ENCODE measurements around the gene VPS36. TPM values are rescaled to one million over a fixed set of nuclear protein-coding genes. Genes with fewer than 3 reads are reported as not detected.

The VPS36 gene
- total RNA-seq, 4 donors from 2014 or later: 42.6 to 57.6 (median 48.8) TPM

DNA sequence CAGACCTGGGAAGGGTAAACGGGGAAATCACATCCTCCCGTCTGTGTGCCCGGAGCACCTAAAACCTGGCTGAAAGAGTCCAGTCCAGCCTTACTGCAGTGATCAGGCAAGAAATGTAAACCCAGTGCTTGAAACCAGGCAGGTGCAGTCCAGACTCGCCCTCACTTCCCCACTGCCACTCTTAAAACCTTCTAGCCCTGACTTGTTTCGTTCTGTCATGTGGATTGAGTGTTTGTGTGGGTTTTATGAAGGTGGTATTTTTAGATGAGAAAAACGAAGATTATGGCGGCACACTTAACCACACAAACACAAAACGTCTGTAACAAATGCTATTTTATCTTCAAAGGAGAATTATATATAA lies 4.0 kb upstream of the VPS36 start:
- Histone ChIP-seq H3K36me3 (peaks cover 0 to 15% (median 0%) of the 10 kb centered on the region in 3 donors), H3K27ac (peak overlapping the region; percentile 71 to 90 (median 90)), H3K4me1 (peaks cover 0 to 25% (median 3%) of the 10 kb centered on the region in 4 donors), H3K9me3 (no peaks in the 10 kb centered on the region), H3K4me3 (peak overlapping the region; percentile 52 to 81 (median 65)), H3K27me3 (no peaks in the 10 kb centered on the region)
- 12 to 16% methylated on average over 8 of the region's 8 CpGs for WGBS, 2 donors
- TF ChIP-seq POLR2A (IDR thresholded peaks at IDR 0.05): no peak
- TF ChIP-seq EP300 (IDR thresholded peaks at IDR 0.05): no peak
- TF ChIP-seq, protein P1, sequence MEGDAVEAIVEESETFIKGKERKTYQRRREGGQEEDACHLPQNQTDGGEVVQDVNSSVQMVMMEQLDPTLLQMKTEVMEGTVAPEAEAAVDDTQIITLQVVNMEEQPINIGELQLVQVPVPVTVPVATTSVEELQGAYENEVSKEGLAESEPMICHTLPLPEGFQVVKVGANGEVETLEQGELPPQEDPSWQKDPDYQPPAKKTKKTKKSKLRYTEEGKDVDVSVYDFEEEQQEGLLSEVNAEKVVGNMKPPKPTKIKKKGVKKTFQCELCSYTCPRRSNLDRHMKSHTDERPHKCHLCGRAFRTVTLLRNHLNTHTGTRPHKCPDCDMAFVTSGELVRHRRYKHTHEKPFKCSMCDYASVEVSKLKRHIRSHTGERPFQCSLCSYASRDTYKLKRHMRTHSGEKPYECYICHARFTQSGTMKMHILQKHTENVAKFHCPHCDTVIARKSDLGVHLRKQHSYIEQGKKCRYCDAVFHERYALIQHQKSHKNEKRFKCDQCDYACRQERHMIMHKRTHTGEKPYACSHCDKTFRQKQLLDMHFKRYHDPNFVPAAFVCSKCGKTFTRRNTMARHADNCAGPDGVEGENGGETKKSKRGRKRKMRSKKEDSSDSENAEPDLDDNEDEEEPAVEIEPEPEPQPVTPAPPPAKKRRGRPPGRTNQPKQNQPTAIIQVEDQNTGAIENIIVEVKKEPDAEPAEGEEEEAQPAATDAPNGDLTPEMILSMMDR (IDR thresholded peaks at IDR 0.05): no peak
- DNase-seq (ENCODE audit: low spot score in 2 of 2): no peak

DNA sequence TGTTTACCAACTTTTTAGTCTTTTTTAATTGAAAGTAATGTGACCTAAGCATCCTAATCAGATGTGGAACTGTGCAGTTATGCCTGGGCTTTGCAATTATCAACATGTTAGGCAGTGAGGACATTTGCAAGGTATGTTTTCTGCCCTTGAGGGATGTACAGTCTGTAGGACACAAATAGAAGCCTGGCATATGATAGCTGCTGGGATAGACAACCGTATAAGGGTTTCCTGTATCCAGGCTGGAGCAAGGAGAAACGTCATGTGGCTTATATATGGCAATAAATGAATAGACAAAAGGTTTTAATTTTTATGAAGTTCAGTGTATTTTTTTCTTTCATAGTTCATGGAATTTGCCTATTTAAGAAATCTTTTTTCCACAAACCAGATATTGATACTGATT lies 2.0 kb upstream of the VPS36 start:
- Histone ChIP-seq H3K9me3 (no peaks in the 10 kb centered on the region), H3K36me3 (peaks cover 0 to 4% (median 0%) of the 10 kb centered on the region in 3 donors), H3K27ac (no peak overlapping the region), H3K4me3 (no peak overlapping the region), H3K27me3 (no peaks in the 10 kb centered on the region), H3K4me1 (peaks cover 0 to 45% (median 16%) of the 10 kb centered on the region in 4 donors)
- TF ChIP-seq EP300 (IDR thresholded peaks at IDR 0.05) (no peak), POLR2A (IDR thresholded peaks at IDR 0.05) (no peak)
- TF ChIP-seq, protein P1 (IDR thresholded peaks at IDR 0.05): no peak
- 61 to 74% methylated on average over 2 of the region's 2 CpGs for WGBS, 2 donors
- DNase-seq (ENCODE audit: low spot score in 2 of 2): no peak

DNA sequence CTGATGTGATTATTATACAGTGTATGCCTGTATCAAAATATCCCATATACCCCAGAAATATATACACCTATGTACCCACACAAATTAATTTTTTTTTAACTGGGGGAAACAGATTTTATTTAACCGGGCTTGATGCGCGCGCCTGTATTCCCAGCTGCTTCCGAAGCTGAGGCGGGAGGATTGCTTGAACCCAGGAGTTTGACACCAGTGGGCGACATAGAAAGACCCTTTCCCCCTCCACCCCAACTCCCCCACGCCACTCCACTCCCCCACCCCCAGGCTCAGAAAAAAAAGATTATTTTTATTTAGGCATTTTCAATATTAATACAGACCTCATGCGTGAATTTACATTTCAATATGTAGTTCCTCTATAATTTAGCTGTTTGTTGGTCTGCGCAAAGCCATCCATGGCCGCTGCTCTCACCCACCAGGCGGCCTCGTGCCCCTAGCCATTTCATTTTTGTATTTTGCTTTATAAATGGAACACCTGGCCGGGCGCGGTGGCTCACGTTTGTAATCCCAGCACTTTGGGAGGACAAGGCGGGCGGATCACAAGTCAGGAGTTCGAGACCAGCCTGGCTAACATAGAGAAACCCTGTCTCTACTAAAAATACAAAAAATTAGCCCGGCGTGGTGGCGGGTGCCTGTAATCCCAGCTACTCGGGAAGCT lies 836 bp upstream of the VPS36 start:
- Histone ChIP-seq H3K4me1 (peaks cover 0 to 43% (median 16%) of the 10 kb centered on the region in 4 donors), H3K4me3 (peak overlapping the region in 1 of 4 donors; percentile 82), H3K36me3 (no peaks in the 10 kb centered on the region), H3K9me3 (no peaks in the 10 kb centered on the region), H3K27ac (peak overlapping the region in 2 of 4 donors; percentile 96 to 97), H3K27me3 (no peaks in the 10 kb centered on the region)
- 85 to 89% methylated on average over 24 of the region's 24 CpGs for WGBS, 2 donors
- TF ChIP-seq, protein P1 (IDR thresholded peaks at IDR 0.05): no peak
- TF ChIP-seq EP300 (IDR thresholded peaks at IDR 0.05): no peak
- TF ChIP-seq POLR2A (IDR thresholded peaks at IDR 0.05): no peak
- no peak for DNase-seq (ENCODE audit: low spot score in 2 of 2)

DNA sequence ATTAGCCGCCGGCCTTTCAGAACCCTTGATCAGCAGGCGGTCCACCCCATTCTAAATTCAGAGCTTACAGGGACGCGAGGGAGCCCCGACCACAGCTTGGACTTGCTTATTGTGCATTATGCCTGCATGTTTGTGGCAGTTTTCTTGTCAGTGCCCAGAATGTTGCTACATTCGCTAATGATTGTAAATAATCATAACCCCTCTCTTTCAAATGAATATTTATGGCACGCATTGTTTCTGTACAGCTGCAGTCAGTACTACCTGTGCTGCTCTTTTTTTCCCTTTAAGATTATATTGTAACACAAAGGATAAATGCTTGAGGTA lies 321 bp upstream of the VPS36 start:
- Histone ChIP-seq H3K27me3 (no peaks in the 10 kb centered on the region), H3K4me3 (peak overlapping the region in 2 of 4 donors; percentile 79 to 82), H3K27ac (peak overlapping the region in 3 of 4 donors; percentile 57 to 97 (median 96)), H3K4me1 (peaks cover 0 to 39% (median 16%) of the 10 kb centered on the region in 4 donors), H3K36me3 (no peaks in the 10 kb centered on the region), H3K9me3 (no peaks in the 10 kb centered on the region)
- no peak for DNase-seq (ENCODE audit: low spot score in 2 of 2)
- 7 to 10% methylated on average over 8 of the region's 8 CpGs for WGBS, 2 donors
- TF ChIP-seq, protein P1 (IDR thresholded peaks at IDR 0.05): peak in 1 of 5 experiments; percentile 16
- TF ChIP-seq POLR2A (IDR thresholded peaks at IDR 0.05): no peak
- no peak for TF ChIP-seq EP300 (IDR thresholded peaks at IDR 0.05)

DNA sequence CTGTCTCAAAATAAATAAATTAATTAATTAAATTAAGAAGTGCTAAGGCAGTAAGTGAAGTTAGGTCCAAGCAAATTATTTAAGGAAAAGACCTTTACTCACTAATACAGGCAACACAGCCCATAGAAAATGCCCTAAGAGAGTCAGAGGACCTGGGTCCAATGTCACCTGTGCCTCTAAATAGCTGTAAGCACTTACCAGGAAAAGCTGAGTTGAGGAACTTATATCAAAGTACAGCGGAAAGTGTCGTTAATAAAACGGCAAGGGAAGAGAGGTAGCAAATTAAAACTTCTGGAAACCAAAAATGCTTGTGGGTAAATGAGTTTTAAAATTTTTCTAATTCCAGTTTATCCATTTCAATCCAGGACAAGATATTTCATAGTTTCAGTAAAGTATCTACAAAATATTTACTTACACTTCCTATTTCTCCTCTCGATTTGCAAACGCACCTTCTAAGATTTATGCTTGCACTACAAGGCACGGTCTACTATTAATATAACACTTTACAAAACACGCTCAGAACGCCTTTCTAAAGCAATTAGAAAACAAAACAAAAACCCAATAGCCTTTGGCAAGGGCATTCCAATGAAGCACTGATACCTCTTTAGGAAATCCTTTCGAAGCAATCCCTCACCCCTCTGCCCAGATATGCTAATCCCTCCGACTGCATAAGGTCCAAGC lies 963 bp downstream of the VPS36 start:
- Histone ChIP-seq H3K27ac (peak overlapping the region; percentile 85 to 97 (median 95)), H3K4me1 (peaks cover 0 to 36% (median 16%) of the 10 kb centered on the region in 4 donors), H3K9me3 (no peaks in the 10 kb centered on the region), H3K36me3 (peaks cover 0 to 6% (median 0%) of the 10 kb centered on the region in 3 donors), H3K4me3 (peak overlapping the region; percentile 49 to 82 (median 78)), H3K27me3 (no peaks in the 10 kb centered on the region)
- no peak for DNase-seq (ENCODE audit: low spot score in 2 of 2)
- TF ChIP-seq EP300 (IDR thresholded peaks at IDR 0.05) (no peak), POLR2A (IDR thresholded peaks at IDR 0.05) (no peak)
- TF ChIP-seq, protein P1 (IDR thresholded peaks at IDR 0.05): no peak
- 10 to 13% methylated on average over 10 of the region's 10 CpGs for WGBS, 2 donors
